ENCODE measurements around the gene CABLES2.

Gene CABLES2

DNA sequence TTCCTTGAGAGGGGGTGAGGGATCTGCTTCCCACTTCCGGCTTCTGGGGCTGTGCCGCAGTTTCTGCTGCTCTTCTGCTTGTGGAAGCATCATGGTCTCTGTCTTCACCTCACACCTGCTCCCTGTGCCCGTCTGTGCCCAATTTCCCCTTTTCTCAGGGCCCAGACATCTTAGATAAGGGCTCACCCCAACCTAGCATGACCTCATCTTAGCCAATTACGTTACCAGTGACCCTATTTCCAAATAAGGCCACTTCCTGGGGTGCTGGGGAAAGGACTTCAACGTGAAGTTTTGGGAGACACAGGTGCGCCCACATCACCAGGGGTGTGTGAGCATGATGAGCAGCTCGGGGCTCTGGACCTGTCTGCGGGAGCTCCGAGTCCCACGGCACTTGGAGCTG lies 41.0 kb upstream of the CABLES2 start:
- H3K27ac ChIP-seq (ENCODE audit: low read depth, low read length): no peak overlapping the region
- no peaks in the 10 kb centered on the region for H3K4me1 ChIP-seq (ENCODE audit: control insufficient read depth, insufficient read depth, low read length)
- H3K9me3 ChIP-seq (ENCODE audit: control insufficient read depth, insufficient read depth, low read length): no peaks in the 10 kb centered on the region
- H3K4me3 ChIP-seq (ENCODE audit: low read depth, low read length): no peak overlapping the region
- H3K27me3 ChIP-seq (ENCODE audit: control insufficient read depth, insufficient read depth, low read length): no peaks in the 10 kb centered on the region
- no peak overlapping the region for H3K9ac ChIP-seq (ENCODE audit: low read depth, low read length)
- no peaks in the 10 kb centered on the region for H3K36me3 ChIP-seq (ENCODE audit: control insufficient read depth, insufficient read depth, low read length)

DNA sequence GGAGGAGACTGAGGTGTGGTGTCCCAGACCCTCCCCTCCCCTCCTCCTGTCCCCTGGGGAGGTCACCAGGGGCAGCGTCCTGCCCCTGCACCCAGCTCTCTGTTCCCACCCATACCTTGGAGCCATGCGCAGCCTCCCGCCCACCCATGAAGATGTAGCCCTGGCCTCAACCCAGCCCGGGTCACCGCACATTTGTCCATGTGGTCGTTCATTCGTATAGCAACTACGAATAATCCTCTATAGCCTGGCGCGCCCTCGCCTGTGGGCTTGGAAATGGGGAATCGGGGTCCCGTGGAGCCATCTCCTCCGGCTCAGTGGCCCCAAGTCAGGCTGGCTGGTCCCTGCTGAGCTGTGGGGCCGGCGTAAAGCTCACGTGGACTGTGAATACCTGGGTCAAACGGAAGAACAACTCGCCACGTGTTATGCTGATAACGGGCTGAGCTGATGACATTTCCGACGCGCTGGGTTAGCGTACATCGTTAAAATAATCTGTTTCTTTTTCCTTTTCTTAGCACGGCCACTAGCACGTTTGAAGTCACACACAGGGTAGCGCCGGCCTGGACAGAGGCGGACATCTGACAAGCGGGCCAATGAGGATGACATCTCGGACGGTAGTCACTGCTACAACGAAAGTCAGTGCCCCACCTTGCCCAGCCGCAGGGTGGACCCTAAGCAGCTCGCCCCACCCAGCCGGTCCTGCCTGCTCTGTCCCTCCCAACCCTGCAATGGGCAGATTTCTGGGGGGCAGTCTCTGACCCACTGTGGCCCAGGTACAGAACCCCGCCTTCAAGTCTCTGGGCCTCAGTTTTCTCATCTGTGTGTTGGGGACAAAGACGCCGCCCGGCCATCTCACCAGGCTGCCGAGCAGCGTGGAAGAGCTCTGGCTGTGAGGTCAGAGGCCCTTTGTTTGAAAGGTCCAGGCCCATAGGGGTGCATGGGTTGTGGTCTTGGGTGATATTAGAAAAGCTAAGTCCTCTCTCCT lies 40.1 kb upstream of the CABLES2 start:
- H3K4me1 ChIP-seq (ENCODE audit: control insufficient read depth, insufficient read depth, low read length): no peaks in the 10 kb centered on the region
- H3K27me3 ChIP-seq (ENCODE audit: control insufficient read depth, insufficient read depth, low read length): no peaks in the 10 kb centered on the region
- H3K4me3 ChIP-seq (ENCODE audit: low read depth, low read length): no peak overlapping the region
- H3K36me3 ChIP-seq (ENCODE audit: control insufficient read depth, insufficient read depth, low read length): no peaks in the 10 kb centered on the region
- no peak overlapping the region for H3K9ac ChIP-seq (ENCODE audit: low read depth, low read length)
- H3K27ac ChIP-seq (ENCODE audit: low read depth, low read length): no peak overlapping the region
- H3K9me3 ChIP-seq (ENCODE audit: control insufficient read depth, insufficient read depth, low read length): no peaks in the 10 kb centered on the region

DNA sequence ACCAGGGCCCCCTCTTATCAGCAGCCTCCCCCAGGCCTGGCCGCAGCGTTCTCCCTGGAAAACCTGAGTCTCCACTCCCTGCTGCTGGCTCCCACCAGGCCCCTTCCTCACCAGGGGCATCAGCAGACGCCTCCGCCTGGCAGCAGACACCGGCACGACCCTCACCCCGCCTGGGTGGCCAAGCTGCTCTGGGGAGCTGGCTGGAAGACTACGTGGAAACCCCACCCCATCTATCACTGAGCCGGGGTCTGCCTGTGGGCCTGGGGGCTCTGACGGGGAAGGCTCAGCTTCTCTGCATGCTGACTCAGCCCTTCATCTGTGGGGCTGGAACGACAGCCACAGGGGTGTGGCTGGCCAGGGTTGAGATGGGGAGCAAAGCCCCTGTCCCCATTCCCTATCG lies 39.4 kb upstream of the CABLES2 start:
- no peaks in the 10 kb centered on the region for H3K4me1 ChIP-seq (ENCODE audit: control insufficient read depth, insufficient read depth, low read length)
- no peaks in the 10 kb centered on the region for H3K27me3 ChIP-seq (ENCODE audit: control insufficient read depth, insufficient read depth, low read length)
- H3K9ac ChIP-seq (ENCODE audit: low read depth, low read length): no peak overlapping the region

DNA sequence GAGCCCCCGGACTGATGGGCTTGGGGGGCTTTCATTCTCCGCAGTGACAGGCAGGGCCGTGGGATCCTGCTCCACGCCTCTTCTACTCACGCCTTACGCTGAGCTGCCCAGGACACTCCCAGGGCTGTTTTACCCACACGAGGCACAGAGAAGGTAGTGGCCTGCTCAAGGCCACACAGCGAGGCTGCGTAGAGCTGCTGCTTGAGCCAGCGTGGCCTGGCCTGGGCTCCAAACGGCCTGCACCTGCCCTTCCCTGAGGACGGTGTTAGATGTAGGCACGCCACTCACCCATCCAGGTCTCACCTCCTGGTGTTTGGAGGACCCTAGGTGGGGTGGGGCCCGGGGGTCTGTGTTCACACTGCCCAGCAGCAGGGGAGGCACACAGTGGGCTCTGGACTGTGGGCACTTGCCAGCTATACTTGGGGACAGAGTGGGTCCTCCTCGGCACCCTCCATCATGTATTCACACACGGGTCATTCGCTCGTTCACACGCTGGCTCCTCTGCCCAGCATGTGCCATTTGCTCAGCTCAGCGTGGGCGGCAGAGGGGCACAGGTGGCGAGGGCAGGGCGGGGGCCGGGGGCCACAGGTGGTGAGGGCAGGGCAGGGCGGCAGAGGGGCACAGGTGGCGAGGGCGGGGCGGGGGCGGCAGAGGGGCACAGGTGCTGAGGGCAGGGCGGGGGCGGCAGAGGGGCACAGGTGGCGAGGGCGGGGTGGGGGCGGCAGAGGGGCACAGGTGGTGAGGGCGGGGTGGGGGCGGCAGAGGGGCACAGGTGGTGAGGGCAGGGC lies 38.7 kb upstream of the CABLES2 start:
- Histone ChIP-seq H3K4me1 (ENCODE audit: control insufficient read depth, insufficient read depth, low read length) (no peaks in the 10 kb centered on the region), H3K9me3 (ENCODE audit: control insufficient read depth, insufficient read depth, low read length) (no peaks in the 10 kb centered on the region), H3K27me3 (ENCODE audit: control insufficient read depth, insufficient read depth, low read length) (no peaks in the 10 kb centered on the region), H3K27ac (ENCODE audit: low read depth, low read length) (no peak overlapping the region), H3K36me3 (ENCODE audit: control insufficient read depth, insufficient read depth, low read length) (no peaks in the 10 kb centered on the region), H3K4me3 (ENCODE audit: low read depth, low read length) (no peak overlapping the region), H3K9ac (ENCODE audit: low read depth, low read length) (no peak overlapping the region)

More for the DNA sequence above, 39.4 kb upstream of the CABLES2 start:
- H3K27ac ChIP-seq (ENCODE audit: low read depth, low read length): no peak overlapping the region
- H3K36me3 ChIP-seq (ENCODE audit: control insufficient read depth, insufficient read depth, low read length): no peaks in the 10 kb centered on the region
- H3K9me3 ChIP-seq (ENCODE audit: control insufficient read depth, insufficient read depth, low read length): no peaks in the 10 kb centered on the region
- H3K4me3 ChIP-seq (ENCODE audit: low read depth, low read length): no peak overlapping the region

- Histone ChIP-seq H3K9ac (ENCODE audit: low read depth, low read length) (no peak overlapping the region), H3K4me3 (ENCODE audit: low read depth, low read length) (no peak overlapping the region), H3K9me3 (ENCODE audit: control insufficient read depth, insufficient read depth, low read length) (no peaks in the 10 kb centered on the region), H3K36me3 (ENCODE audit: control insufficient read depth, insufficient read depth, low read length) (no peaks in the 10 kb centered on the region), H3K4me1 (ENCODE audit: control insufficient read depth, insufficient read depth, low read length) (no peaks in the 10 kb centered on the region), H3K27ac (ENCODE audit: low read depth, low read length) (no peak overlapping the region), H3K27me3 (ENCODE audit: control insufficient read depth, insufficient read depth, low read length) (no peaks in the 10 kb centered on the region)
These were observed 37.2 kb upstream of the CABLES2 start for GRCh38 chr20:62444286-62444685.

DNA sequence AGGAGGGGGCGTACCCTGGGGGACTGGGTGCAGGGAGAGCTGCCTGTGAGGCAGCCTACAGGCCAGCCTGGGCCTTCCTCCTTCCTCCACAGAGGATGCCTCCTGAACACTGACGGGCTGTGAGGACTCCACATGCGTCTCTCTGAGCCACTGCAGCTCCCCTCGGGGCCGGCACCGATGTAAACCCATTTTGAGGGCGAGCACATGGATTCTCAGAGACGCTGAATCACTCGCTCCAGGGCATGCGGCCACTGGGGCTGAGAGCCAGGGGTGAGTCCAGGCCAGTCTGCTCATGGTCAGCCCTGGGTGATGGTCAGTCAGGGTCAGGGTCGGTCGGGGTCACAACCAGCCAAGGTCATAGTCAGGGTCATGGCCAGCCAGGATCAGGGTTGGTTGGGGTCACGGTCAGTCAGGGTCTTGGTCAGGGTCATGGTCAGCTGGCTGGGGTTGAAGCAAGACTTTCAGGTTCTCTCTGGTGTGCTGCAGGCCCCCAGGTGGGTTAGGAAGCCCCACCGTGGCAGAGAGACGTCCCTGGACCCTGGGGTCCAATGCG lies 35.0 kb upstream of the CABLES2 start:
- H3K27ac ChIP-seq (ENCODE audit: low read depth, low read length): no peak overlapping the region
- H3K27me3 ChIP-seq (ENCODE audit: control insufficient read depth, insufficient read depth, low read length): no peaks in the 10 kb centered on the region
- no peak overlapping the region for H3K9ac ChIP-seq (ENCODE audit: low read depth, low read length)
- no peak overlapping the region for H3K4me3 ChIP-seq (ENCODE audit: low read depth, low read length)
- H3K36me3 ChIP-seq (ENCODE audit: control insufficient read depth, insufficient read depth, low read length): no peaks in the 10 kb centered on the region
- no peaks in the 10 kb centered on the region for H3K4me1 ChIP-seq (ENCODE audit: control insufficient read depth, insufficient read depth, low read length)
- no peaks in the 10 kb centered on the region for H3K9me3 ChIP-seq (ENCODE audit: control insufficient read depth, insufficient read depth, low read length)

DNA sequence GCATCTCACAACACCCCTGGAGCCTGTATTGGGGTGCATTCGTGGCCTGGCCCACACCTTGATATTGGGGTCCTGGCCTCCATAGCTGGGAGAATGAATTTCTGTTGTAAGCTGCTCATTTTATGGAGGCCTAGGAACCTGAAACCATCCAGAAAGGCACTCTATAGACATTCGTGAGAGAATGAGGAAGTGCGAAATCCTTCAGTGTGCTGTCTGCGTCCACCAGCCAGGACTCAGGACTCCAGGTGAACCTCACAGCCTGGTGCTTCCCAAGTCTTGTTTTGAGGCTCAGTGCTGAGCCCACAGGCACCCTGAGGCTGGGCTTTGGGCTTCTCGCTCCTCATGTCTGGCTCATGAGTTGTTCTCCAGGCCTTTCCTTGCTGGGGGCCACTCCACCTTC lies 32.1 kb upstream of the CABLES2 start:
- H3K27ac ChIP-seq (ENCODE audit: low read depth, low read length): no peak overlapping the region
- H3K9me3 ChIP-seq (ENCODE audit: control insufficient read depth, insufficient read depth, low read length): no peaks in the 10 kb centered on the region
- H3K4me3 ChIP-seq (ENCODE audit: low read depth, low read length): no peak overlapping the region
- H3K9ac ChIP-seq (ENCODE audit: low read depth, low read length): no peak overlapping the region
- H3K27me3 ChIP-seq (ENCODE audit: control insufficient read depth, insufficient read depth, low read length): no peaks in the 10 kb centered on the region
- no peaks in the 10 kb centered on the region for H3K36me3 ChIP-seq (ENCODE audit: control insufficient read depth, insufficient read depth, low read length)
- H3K4me1 ChIP-seq (ENCODE audit: control insufficient read depth, insufficient read depth, low read length): no peaks in the 10 kb centered on the region

DNA sequence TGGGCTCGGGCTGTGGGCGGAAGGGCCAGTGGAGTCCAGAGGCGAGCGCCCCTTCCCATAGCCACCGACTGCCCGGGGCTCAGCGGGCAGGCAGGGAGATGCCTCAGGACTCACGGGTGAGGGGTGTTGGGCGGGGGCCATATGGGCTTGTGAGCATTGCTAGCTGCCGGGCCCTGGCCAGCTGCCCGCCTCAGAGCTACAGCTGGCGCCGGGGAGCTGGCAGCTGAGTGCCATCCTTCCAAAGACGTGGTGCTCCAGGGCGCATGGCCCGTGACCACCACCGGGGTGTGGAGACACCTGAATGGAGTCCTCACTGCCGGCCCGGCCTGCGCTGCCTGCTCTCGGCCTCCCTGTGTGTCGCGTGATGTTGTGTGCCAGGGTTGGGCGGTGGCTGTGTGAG lies 30.8 kb upstream of the CABLES2 start:
- H3K36me3 ChIP-seq (ENCODE audit: control insufficient read depth, insufficient read depth, low read length): no peaks in the 10 kb centered on the region
- H3K4me3 ChIP-seq (ENCODE audit: low read depth, low read length): no peak overlapping the region
- H3K27me3 ChIP-seq (ENCODE audit: control insufficient read depth, insufficient read depth, low read length): no peaks in the 10 kb centered on the region
- no peak overlapping the region for H3K27ac ChIP-seq (ENCODE audit: low read depth, low read length)
- H3K4me1 ChIP-seq (ENCODE audit: control insufficient read depth, insufficient read depth, low read length): no peaks in the 10 kb centered on the region
- H3K9ac ChIP-seq (ENCODE audit: low read depth, low read length): no peak overlapping the region
- no peaks in the 10 kb centered on the region for H3K9me3 ChIP-seq (ENCODE audit: control insufficient read depth, insufficient read depth, low read length)

DNA sequence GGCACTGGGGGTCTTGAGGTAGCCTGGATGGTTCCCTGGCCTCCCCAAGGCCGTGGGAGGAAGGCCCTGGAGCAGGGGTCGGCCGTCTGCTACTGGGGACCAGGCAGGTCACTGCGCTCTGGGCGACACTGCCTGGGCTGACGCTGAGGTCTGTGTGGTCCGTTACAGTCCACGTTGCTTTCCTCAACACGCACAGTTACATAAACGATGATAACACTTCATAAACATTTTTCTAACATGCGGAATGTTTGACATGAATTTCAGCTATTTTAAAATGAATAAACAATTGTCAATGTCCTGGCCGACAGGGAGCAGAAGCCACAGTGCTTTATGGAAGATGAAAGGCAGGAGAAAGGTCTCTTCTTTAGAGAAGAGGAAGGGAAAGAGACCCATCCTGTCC lies 30.4 kb upstream of the CABLES2 start:
- no peak overlapping the region for H3K27ac ChIP-seq (ENCODE audit: low read depth, low read length)
- no peaks in the 10 kb centered on the region for H3K27me3 ChIP-seq (ENCODE audit: control insufficient read depth, insufficient read depth, low read length)
- no peaks in the 10 kb centered on the region for H3K9me3 ChIP-seq (ENCODE audit: control insufficient read depth, insufficient read depth, low read length)
- H3K4me3 ChIP-seq (ENCODE audit: low read depth, low read length): no peak overlapping the region
- H3K4me1 ChIP-seq (ENCODE audit: control insufficient read depth, insufficient read depth, low read length): no peaks in the 10 kb centered on the region
- no peaks in the 10 kb centered on the region for H3K36me3 ChIP-seq (ENCODE audit: control insufficient read depth, insufficient read depth, low read length)
- no peak overlapping the region for H3K9ac ChIP-seq (ENCODE audit: low read depth, low read length)

GRCh38 chr20:62436692-62437091 lies 29.6 kb upstream of the CABLES2 start:
- Histone ChIP-seq H3K27me3 (ENCODE audit: control insufficient read depth, insufficient read depth, low read length) (no peaks in the 10 kb centered on the region), H3K9ac (ENCODE audit: low read depth, low read length) (no peak overlapping the region), H3K36me3 (ENCODE audit: control insufficient read depth, insufficient read depth, low read length) (no peaks in the 10 kb centered on the region), H3K4me1 (ENCODE audit: control insufficient read depth, insufficient read depth, low read length) (no peaks in the 10 kb centered on the region), H3K4me3 (ENCODE audit: low read depth, low read length) (no peak overlapping the region), H3K9me3 (ENCODE audit: control insufficient read depth, insufficient read depth, low read length) (no peaks in the 10 kb centered on the region), H3K27ac (ENCODE audit: low read depth, low read length) (no peak overlapping the region)

Measured in HUES48 (cell line).